GM23338 (cell line): ENCODE data around the gene RPL21. TPM values are rescaled to one million over a fixed set of nuclear protein-coding genes. Genes with fewer than 3 reads are reported as not detected.

Source experiments
- ATAC-seq: fragments of 200-7000 bp; cut with Tn5 transposase; 3 replicates; pipeline ENCODE4 v1.9.1; 2020
- DNase-seq: peaks from one replicate; pipeline ENCODE4 v3.0.0-alpha.2; 2015; ENCODE audit warnings: low spot score
- H2AFZ ChIP-seq: fragments of 200-600 bp; sonication (generic); 2 replicates; pipeline ENCODE4 v1.8.0; 2016; ENCODE audit warnings: antibody characterized with exemption, mild to moderate bottlenecking, moderate library complexity
- H3F3A ChIP-seq: fragments of 200-600 bp; sonication (generic); replicated peaks from 2 replicates; pipeline ENCODE4 v1.8.0; 2017; ENCODE audit warnings: antibody characterized with exemption, mixed run types, low read depth
- H3K27ac ChIP-seq: fragments of 200-600 bp; sonication (generic); 2 replicates; pipeline ENCODE4 v1.6.1; 2016; ENCODE audit warnings: low read depth
- H3K27me3 ChIP-seq: fragments of 200-600 bp; sonication (generic); 2 replicates; pipeline ENCODE4 v1.8.0; 2016; ENCODE audit warnings: mild to moderate bottlenecking, mixed run types, moderate library complexity; ENCODE audit not compliant: insufficient read depth
- H3K36me3 ChIP-seq: fragments of 200-600 bp; sonication (generic); 2 replicates; pipeline ENCODE4 v1.8.0; 2016; ENCODE audit warnings: mild to moderate bottlenecking; ENCODE audit not compliant: insufficient read depth
- H3K4me1 ChIP-seq: fragments of 200-600 bp; sonication (generic); 2 replicates; pipeline ENCODE4 v1.8.0; 2016; ENCODE audit warnings: mild to moderate bottlenecking, moderate library complexity; ENCODE audit not compliant: insufficient read depth
- H3K4me2 ChIP-seq: fragments of 200-600 bp; sonication (generic); 2 replicates; pipeline ENCODE4 v1.7.1; 2017; ENCODE audit warnings: mixed run types
- H3K4me3 ChIP-seq: fragments of 200-600 bp; sonication (generic); 2 replicates; pipeline ENCODE4 v1.6.1; 2016; ENCODE audit warnings: mixed run types
- H3K79me2 ChIP-seq: fragments of 200-600 bp; sonication (generic); replicated peaks from 2 replicates; pipeline ENCODE4 v1.8.0; 2017; ENCODE audit warnings: mild to moderate bottlenecking; ENCODE audit not compliant: insufficient read depth
- H3K9me2 ChIP-seq: fragments of 200-600 bp; sonication (generic); 2 replicates; pipeline ENCODE4 v1.8.0; 2017; ENCODE audit not compliant: insufficient read depth
- H4K20me1 ChIP-seq: fragments of 200-600 bp; sonication (generic); replicated peaks from 2 replicates; pipeline ENCODE4 v1.8.0; 2017; ENCODE audit warnings: mild to moderate bottlenecking; ENCODE audit not compliant: insufficient read depth
- H3K27ac Mint-ChIP-seq: 2 replicates; pipeline ENCODE4 v1.8.0; 2020; ENCODE audit warnings: inconsistent platforms, mild to moderate bottlenecking, moderate library complexity, mixed read lengths
- H3K27me3 Mint-ChIP-seq: 3 replicates; pipeline ENCODE4 v1.8.0; 2022; ENCODE audit warnings: low read depth, mild to moderate bottlenecking, moderate library complexity, mixed read lengths, inconsistent platforms; ENCODE audit not compliant: insufficient read depth, poor library complexity
- H3K36me3 Mint-ChIP-seq: 3 replicates; pipeline ENCODE4 v1.8.0; 2021; ENCODE audit warnings: low read depth, mild to moderate bottlenecking, inconsistent platforms, moderate library complexity, mixed read lengths
- H3K4me1 Mint-ChIP-seq: 3 replicates; pipeline ENCODE4 v1.8.0; 2020; ENCODE audit warnings: mild to moderate bottlenecking, inconsistent platforms, mixed read lengths
- H3K4me3 Mint-ChIP-seq: 3 replicates; pipeline ENCODE4 v1.8.0; 2021; ENCODE audit warnings: moderate library complexity, mild to moderate bottlenecking, inconsistent platforms, mixed read lengths
- H3K9me3 Mint-ChIP-seq: 3 replicates; pipeline ENCODE4 v1.8.0; 2020; ENCODE audit warnings: moderate library complexity, mild to moderate bottlenecking, inconsistent platforms, mixed read lengths
- CREB1 ChIP-seq: fragments of 250-450 bp; sonication (Bioruptor Pico); IDR thresholded peaks from 2 replicates; pipeline ENCODE4 v1.5.0; 2020; ENCODE audit warnings: low read depth, mild to moderate bottlenecking, moderate library complexity
- CTCF ChIP-seq, 2 experiments: fragments of 200-600 bp in 1 of 2; sonication (generic) in 1 of 2; conservative IDR thresholded peaks; 2 replicates each; pipeline versions ENCODE4 v1.5.1 to v1.6.1; 2016 to 2017; ENCODE audit warnings: antibody characterized with exemption in 2 of 2, low read depth in 2 of 2, mild to moderate bottlenecking in 2 of 2, moderate library complexity in 1 of 2
- ETS1 ChIP-seq: IDR thresholded peaks from 2 replicates; pipeline ENCODE4 v1.6.1; 2016; ENCODE audit warnings: antibody characterized with exemption
- EZH2 ChIP-seq: fragments of 200-600 bp; sonication (generic); IDR thresholded peaks from one replicate; pipeline ENCODE4 v1.8.0; 2017; ENCODE audit warnings: antibody characterized with exemption, mild to moderate bottlenecking, low read depth; ENCODE audit not compliant: unreplicated experiment
- EZH2phosphoT487 ChIP-seq: fragments of 200-600 bp; sonication (generic); IDR thresholded peaks from one replicate; pipeline ENCODE4 v1.8.1; 2018; ENCODE audit warnings: antibody characterized with exemption; ENCODE audit not compliant: unreplicated experiment
- JUNB ChIP-seq: IDR thresholded peaks from one replicate; pipeline ENCODE4 v1.6.1; 2016; ENCODE audit warnings: antibody characterized with exemption; ENCODE audit not compliant: unreplicated experiment
- NANOG ChIP-seq: IDR thresholded peaks from 2 replicates; pipeline ENCODE4 v1.6.1; 2016; ENCODE audit warnings: antibody characterized with exemption, borderline replicate concordance
- POLR2AphosphoS5 ChIP-seq: IDR thresholded peaks from 2 replicates; pipeline ENCODE4 v1.6.1; 2016; ENCODE audit warnings: antibody characterized with exemption, low read depth
- STAT1 ChIP-seq: IDR thresholded peaks from one replicate; pipeline ENCODE4 v1.6.1; 2016; ENCODE audit warnings: antibody characterized with exemption; ENCODE audit not compliant: unreplicated experiment
- ZNF114 ChIP-seq: fragments of 250-450 bp; sonication (Bioruptor Pico); IDR thresholded peaks from 2 replicates; pipeline ENCODE4 v1.5.0; 2020; ENCODE audit warnings: mild to moderate bottlenecking, moderate library complexity
- ZNF331 ChIP-seq: fragments of 250-450 bp; sonication (Bioruptor Pico); IDR thresholded peaks from 2 replicates; pipeline ENCODE4 v1.5.0; 2020; ENCODE audit warnings: low read depth, mild to moderate bottlenecking, moderate library complexity
- polyA plus RNA-seq: library from polyadenylated mRNA; unstranded; fragments of >200 nt; fragmentation: Nextera tagmentation; extraction: Ambion mirVana; gene quantifications from 2 replicates; pipeline ENCODE4 v1.2.1, GENCODE V29; 2016
- total RNA-seq: library from RNA; depleted of rRNA; stranded (reverse); fragments of >200 nt; shearing (Covaris generic); gene quantifications from 2 replicates; pipeline ENCODE4 v1.2.3, GENCODE V29; 2014
- TF ChIP-seq, protein P1 (sequence below): IDR thresholded peaks from one replicate; pipeline ENCODE4 v1.6.1; 2018; ENCODE audit warnings: antibody characterized with exemption; ENCODE audit not compliant: unreplicated experiment
- TF ChIP-seq, protein P2 (sequence below): fragments of 250-450 bp; sonication (Bioruptor Pico); IDR thresholded peaks from 2 replicates; pipeline ENCODE4 v1.5.0; 2020; ENCODE audit warnings: mild to moderate bottlenecking, moderate library complexity

RPL21 gene
- total and polyA plus RNA-seq, 2 experiments from 2014 or later, result 1,037 to 1,343 TPM

DNA sequence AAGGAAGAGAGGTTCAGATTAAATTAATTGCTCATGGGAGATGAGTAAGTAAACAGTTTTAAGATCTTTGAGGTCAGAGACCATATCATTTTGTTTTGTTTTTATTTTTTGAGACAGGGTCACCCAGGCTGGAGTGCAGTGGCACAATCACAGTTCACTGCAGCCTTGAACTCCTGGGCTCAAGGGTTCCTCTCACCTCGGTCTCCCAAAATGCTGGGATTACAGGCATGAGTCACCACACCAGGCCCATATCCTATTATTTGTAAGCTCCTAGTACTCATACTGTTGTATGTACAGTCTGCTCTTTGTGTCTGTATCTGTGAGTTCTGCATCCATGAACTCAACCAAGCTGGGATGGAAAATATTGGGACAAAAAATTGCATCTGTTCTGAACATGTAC is 13.3 kb downstream of the RPL21 start:
- TF ChIP-seq ETS1 (no peak), CTCF (conservative IDR thresholded peaks at IDR 0.05; ENCODE audit: low read depth in 2 of 2) (no peak), NANOG (no peak), EZH2 (no peak), STAT1 (no peak), EZH2phosphoT487 (no peak), ZNF114 (CRISPR knock-in tag) (no peak), CREB1 (CRISPR knock-in tag) (no peak), POLR2AphosphoS5 (no peak), ZNF331 (no peak), JUNB (no peak)
- TF ChIP-seq, protein P1, sequence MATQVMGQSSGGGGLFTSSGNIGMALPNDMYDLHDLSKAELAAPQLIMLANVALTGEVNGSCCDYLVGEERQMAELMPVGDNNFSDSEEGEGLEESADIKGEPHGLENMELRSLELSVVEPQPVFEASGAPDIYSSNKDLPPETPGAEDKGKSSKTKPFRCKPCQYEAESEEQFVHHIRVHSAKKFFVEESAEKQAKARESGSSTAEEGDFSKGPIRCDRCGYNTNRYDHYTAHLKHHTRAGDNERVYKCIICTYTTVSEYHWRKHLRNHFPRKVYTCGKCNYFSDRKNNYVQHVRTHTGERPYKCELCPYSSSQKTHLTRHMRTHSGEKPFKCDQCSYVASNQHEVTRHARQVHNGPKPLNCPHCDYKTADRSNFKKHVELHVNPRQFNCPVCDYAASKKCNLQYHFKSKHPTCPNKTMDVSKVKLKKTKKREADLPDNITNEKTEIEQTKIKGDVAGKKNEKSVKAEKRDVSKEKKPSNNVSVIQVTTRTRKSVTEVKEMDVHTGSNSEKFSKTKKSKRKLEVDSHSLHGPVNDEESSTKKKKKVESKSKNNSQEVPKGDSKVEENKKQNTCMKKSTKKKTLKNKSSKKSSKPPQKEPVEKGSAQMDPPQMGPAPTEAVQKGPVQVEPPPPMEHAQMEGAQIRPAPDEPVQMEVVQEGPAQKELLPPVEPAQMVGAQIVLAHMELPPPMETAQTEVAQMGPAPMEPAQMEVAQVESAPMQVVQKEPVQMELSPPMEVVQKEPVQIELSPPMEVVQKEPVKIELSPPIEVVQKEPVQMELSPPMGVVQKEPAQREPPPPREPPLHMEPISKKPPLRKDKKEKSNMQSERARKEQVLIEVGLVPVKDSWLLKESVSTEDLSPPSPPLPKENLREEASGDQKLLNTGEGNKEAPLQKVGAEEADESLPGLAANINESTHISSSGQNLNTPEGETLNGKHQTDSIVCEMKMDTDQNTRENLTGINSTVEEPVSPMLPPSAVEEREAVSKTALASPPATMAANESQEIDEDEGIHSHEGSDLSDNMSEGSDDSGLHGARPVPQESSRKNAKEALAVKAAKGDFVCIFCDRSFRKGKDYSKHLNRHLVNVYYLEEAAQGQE, result no peak
- TF ChIP-seq, protein P2, sequence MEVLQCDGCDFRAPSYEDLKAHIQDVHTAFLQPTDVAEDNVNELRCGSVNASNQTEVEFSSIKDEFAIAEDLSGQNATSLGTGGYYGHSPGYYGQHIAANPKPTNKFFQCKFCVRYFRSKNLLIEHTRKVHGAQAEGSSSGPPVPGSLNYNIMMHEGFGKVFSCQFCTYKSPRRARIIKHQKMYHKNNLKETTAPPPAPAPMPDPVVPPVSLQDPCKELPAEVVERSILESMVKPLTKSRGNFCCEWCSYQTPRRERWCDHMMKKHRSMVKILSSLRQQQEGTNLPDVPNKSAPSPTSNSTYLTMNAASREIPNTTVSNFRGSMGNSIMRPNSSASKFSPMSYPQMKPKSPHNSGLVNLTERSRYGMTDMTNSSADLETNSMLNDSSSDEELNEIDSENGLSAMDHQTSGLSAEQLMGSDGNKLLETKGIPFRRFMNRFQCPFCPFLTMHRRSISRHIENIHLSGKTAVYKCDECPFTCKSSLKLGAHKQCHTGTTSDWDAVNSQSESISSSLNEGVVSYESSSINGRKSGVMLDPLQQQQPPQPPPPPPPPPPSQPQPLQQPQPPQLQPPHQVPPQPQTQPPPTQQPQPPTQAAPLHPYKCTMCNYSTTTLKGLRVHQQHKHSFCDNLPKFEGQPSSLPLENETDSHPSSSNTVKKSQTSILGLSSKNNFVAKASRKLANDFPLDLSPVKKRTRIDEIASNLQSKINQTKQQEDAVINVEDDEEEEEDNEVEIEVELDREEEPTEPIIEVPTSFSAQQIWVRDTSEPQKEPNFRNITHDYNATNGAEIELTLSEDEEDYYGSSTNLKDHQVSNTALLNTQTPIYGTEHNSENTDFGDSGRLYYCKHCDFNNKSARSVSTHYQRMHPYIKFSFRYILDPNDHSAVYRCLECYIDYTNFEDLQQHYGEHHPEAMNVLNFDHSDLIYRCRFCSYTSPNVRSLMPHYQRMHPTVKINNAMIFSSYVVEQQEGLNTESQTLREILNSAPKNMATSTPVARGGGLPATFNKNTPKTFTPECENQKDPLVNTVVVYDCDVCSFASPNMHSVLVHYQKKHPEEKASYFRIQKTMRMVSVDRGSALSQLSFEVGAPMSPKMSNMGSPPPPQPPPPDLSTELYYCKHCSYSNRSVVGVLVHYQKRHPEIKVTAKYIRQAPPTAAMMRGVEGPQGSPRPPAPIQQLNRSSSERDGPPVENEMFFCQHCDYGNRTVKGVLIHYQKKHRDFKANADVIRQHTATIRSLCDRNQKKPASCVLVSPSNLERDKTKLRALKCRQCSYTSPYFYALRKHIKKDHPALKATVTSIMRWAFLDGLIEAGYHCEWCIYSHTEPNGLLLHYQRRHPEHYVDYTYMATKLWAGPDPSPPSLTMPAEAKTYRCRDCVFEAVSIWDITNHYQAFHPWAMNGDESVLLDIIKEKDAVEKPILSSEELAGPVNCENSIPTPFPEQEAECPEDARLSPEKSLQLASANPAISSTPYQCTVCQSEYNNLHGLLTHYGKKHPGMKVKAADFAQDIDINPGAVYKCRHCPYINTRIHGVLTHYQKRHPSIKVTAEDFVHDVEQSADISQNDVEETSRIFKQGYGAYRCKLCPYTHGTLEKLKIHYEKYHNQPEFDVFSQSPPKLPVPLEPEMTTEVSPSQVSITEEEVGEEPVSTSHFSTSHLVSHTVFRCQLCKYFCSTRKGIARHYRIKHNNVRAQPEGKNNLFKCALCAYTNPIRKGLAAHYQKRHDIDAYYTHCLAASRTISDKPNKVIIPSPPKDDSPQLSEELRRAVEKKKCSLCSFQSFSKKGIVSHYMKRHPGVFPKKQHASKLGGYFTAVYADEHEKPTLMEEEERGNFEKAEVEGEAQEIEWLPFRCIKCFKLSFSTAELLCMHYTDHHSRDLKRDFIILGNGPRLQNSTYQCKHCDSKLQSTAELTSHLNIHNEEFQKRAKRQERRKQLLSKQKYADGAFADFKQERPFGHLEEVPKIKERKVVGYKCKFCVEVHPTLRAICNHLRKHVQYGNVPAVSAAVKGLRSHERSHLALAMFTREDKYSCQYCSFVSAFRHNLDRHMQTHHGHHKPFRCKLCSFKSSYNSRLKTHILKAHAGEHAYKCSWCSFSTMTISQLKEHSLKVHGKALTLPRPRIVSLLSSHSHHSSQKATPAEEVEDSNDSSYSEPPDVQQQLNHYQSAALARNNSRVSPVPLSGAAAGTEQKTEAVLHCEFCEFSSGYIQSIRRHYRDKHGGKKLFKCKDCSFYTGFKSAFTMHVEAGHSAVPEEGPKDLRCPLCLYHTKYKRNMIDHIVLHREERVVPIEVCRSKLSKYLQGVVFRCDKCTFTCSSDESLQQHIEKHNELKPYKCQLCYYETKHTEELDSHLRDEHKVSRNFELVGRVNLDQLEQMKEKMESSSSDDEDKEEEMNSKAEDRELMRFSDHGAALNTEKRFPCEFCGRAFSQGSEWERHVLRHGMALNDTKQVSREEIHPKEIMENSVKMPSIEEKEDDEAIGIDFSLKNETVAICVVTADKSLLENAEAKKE, result no peak
- Histone ChIP-seq H3K9me2 (no peaks in the 10 kb centered on the region), H2AFZ (no peak overlapping the region), H3K79me2 (no peaks in the 10 kb centered on the region), H3K27me3 (peaks cover 9% of the 10 kb centered on the region), H3K4me3 (no peak overlapping the region), H3K36me3 (no peaks in the 10 kb centered on the region), H3K4me2 (no peak overlapping the region), H3F3A (no peaks in the 10 kb centered on the region), H3K4me1 (peaks cover 17% of the 10 kb centered on the region), H3K27ac (no peak overlapping the region), H4K20me1 (no peaks in the 10 kb centered on the region)
- no peak overlapping the region for H3K27ac Mint-ChIP-seq
- H3K4me3 Mint-ChIP-seq, result no peak overlapping the region
- H3K4me1 Mint-ChIP-seq, result peaks cover 25% of the 10 kb centered on the region
- ATAC-seq, result no peak
- H3K9me3 Mint-ChIP-seq, result no peaks in the 10 kb centered on the region
- peaks cover 5% of the 10 kb centered on the region; the same call in 2 of the 3 replicates for H3K36me3 Mint-ChIP-seq
- no peak for DNase-seq
- peaks cover 5% of the 10 kb centered on the region for H3K27me3 Mint-ChIP-seq
